B cell (primary cell): ENCODE results near the gene DHX8.

ENCODE experiments used
- EZH2 ChIP-seq: IDR thresholded peaks from 2 replicates; pipeline ENCODE4 v1.6.1; 2012; ENCODE audit warnings: borderline replicate concordance, low read depth, mild to moderate bottlenecking, moderate library complexity, low read length; ENCODE audit not compliant: insufficient read depth, poor library complexity, severe bottlenecking
- TF ChIP-seq, protein P1 (sequence below): fragments of 200-600 bp; IDR thresholded peaks from one replicate; pipeline ENCODE4 v1.8.0; 2022; ENCODE audit warnings: antibody characterized with exemption, mild to moderate bottlenecking

DNA sequence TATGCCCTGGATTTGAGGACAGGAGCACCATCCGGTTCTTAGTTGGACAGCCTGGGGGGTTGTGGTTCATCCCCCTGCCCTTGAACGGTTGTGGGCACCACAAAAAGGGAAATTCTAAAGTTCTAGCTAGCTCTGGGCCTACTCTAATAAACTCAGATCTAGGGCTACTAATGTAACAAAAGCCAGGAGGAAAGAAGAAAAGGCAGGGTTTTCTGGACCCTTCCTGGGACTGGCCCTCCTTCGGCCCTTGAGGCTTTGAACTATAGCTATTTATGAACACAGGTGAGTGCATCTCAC, 47.3 kb downstream of the DHX8 start:
- TF ChIP-seq, protein P1, sequence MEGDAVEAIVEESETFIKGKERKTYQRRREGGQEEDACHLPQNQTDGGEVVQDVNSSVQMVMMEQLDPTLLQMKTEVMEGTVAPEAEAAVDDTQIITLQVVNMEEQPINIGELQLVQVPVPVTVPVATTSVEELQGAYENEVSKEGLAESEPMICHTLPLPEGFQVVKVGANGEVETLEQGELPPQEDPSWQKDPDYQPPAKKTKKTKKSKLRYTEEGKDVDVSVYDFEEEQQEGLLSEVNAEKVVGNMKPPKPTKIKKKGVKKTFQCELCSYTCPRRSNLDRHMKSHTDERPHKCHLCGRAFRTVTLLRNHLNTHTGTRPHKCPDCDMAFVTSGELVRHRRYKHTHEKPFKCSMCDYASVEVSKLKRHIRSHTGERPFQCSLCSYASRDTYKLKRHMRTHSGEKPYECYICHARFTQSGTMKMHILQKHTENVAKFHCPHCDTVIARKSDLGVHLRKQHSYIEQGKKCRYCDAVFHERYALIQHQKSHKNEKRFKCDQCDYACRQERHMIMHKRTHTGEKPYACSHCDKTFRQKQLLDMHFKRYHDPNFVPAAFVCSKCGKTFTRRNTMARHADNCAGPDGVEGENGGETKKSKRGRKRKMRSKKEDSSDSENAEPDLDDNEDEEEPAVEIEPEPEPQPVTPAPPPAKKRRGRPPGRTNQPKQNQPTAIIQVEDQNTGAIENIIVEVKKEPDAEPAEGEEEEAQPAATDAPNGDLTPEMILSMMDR: no peak
- no peak for TF ChIP-seq EZH2
